PC-9 (cell line): ENCODE data around the gene ZC3H12C. TPM values are rescaled to one million over a fixed set of nuclear protein-coding genes. Genes with fewer than 3 reads are reported as not detected.

Experiments
- BruUV-seq: library from RNA; stranded (reverse); fragments of 400-500 nt; replicated peaks from 2 replicates; lab custom pipeline; 2021; lab: Mats Ljungman, UMichigan
- CTCF ChIA-PET: fragments of 300-600 bp; sonication (Branson Sonifier 250); formaldehyde crosslinking; loops from one replicate; lab custom pipeline; 2022; ENCODE audit warnings: antibody characterized with exemption; lab: Charles Lee
- POLR2A ChIA-PET: fragments of 300-600 bp; sonication (Branson Sonifier 250); formaldehyde crosslinking; loops from one replicate; lab custom pipeline; 2022; ENCODE audit warnings: antibody characterized with exemption; ENCODE audit not compliant: unreplicated experiment; lab: Charles Lee
- DNase-seq, 2 experiments: peaks; one replicate each; pipeline versions ENCODE4 v3.0.0 to v3.0.0-alpha.2; 2015 to 2022; ENCODE audit warnings: mixed read lengths in 1 of 2
- H2AFZ ChIP-seq: fragments of 200-600 bp; sonication (generic); 2 replicates; pipeline ENCODE4 v1.8.1; 2017; ENCODE audit warnings: antibody characterized with exemption
- H3F3A ChIP-seq: fragments of 200-600 bp; sonication (generic); 2 replicates; pipeline ENCODE4 v1.8.1; 2017; ENCODE audit warnings: antibody characterized with exemption, mild to moderate bottlenecking, low read depth; ENCODE audit not compliant: insufficient read depth
- H3K27ac ChIP-seq: fragments of 200-600 bp; sonication (generic); 2 replicates; pipeline ENCODE4 v1.6.1; 2016; ENCODE audit warnings: mixed run types
- H3K27me3 ChIP-seq: fragments of 200-600 bp; sonication (generic); 2 replicates; pipeline ENCODE4 v1.6.1; 2016; ENCODE audit warnings: low read depth, mixed run types; ENCODE audit not compliant: insufficient read depth
- H3K36me3 ChIP-seq: fragments of 200-600 bp; sonication (generic); 2 replicates; pipeline ENCODE4 v1.6.1; 2016; ENCODE audit warnings: low read depth, mixed run types
- H3K4me1 ChIP-seq: fragments of 200-600 bp; sonication (generic); replicated peaks from 2 replicates; pipeline ENCODE4 v1.6.1; 2016; ENCODE audit warnings: mixed run types; ENCODE audit not compliant: insufficient read depth
- H3K4me2 ChIP-seq: fragments of 200-600 bp; sonication (generic); 2 replicates; pipeline ENCODE4 v1.6.1; 2017; ENCODE audit warnings: mixed run types
- H3K4me3 ChIP-seq: fragments of 200-600 bp; sonication (generic); 2 replicates; pipeline ENCODE4 v1.6.1; 2016; ENCODE audit warnings: mixed run types
- H3K79me2 ChIP-seq: fragments of 200-600 bp; sonication (generic); 2 replicates; pipeline ENCODE4 v1.6.1; 2017; ENCODE audit warnings: low read depth, mixed run types
- H3K9me2 ChIP-seq: fragments of 200-600 bp; sonication (generic); 2 replicates; pipeline ENCODE4 v1.8.1; 2017; ENCODE audit warnings: mild to moderate bottlenecking; ENCODE audit not compliant: insufficient read depth
- H3K9me3 ChIP-seq: fragments of 200-600 bp; sonication (generic); 2 replicates; pipeline ENCODE4 v1.8.1; 2016; ENCODE audit warnings: low read depth; ENCODE audit not compliant: insufficient read depth
- H4K20me1 ChIP-seq: fragments of 200-600 bp; sonication (generic); 2 replicates; pipeline ENCODE4 v1.8.1; 2017; ENCODE audit not compliant: insufficient read depth
- CTCF ChIP-seq: fragments of 200-600 bp; sonication (generic); conservative IDR thresholded peaks from 2 replicates; pipeline ENCODE4 v1.6.1; 2017; ENCODE audit warnings: mixed run types, antibody characterized with exemption, mild to moderate bottlenecking, moderate library complexity
- EZH2 ChIP-seq: fragments of 200-600 bp; sonication (generic); IDR thresholded peaks from 2 replicates; pipeline ENCODE4 v1.8.0; 2017; ENCODE audit warnings: antibody characterized with exemption, low read depth
- intact Hi-C: fragments of 100-400 bp; cut with micrococcal nuclease; formaldehyde crosslinking; loops from one replicate; pipeline ENCODE4 v1.10.0; 2022; ENCODE audit not compliant: unreplicated experiment
- total RNA-seq: library from RNA; stranded (reverse); gene quantifications from 2 replicates; pipeline ENCODE4 v1.2.3, GENCODE V29; 2021

ZC3H12C gene
- total RNA-seq, 1 experiment from 2014 or later = 12.4 TPM

- no peaks in the 10 kb centered on the region for H3K79me2 ChIP-seq
- no TSS peak for BruUV-seq
- no peaks in the 10 kb centered on the region for H4K20me1 ChIP-seq
- ChIA-PET CTCF (interaction anchor here (0.6 kb wide), 2 partner anchors 82 to 186 kb away, joined by 7 to 9 read pairs; no protein-coding TSS in a partner anchor), POLR2A (no interaction called here)
- H3F3A ChIP-seq = peaks cover 29% of the 10 kb centered on the region; the same call in 1 of the 2 replicates
- no peaks in the 10 kb centered on the region for H3K27me3 ChIP-seq
- DNase-seq = no peak
- H3K4me1 ChIP-seq = peaks cover 11% of the 10 kb centered on the region; the same call in 1 of the 2 replicates
- H3K9me2 ChIP-seq = no peaks in the 10 kb centered on the region
- H3K4me3 ChIP-seq = no peak overlapping the region
- no peaks in the 10 kb centered on the region for H3K36me3 ChIP-seq
- no peak for TF ChIP-seq CTCF
- no peak for TF ChIP-seq EZH2
- intact Hi-C loops = loop anchor here (10.0 kb wide), 1 partner anchor 648 kb away; no protein-coding TSS in a partner anchor
- H3K4me2 ChIP-seq = no peak overlapping the region
- no peaks in the 10 kb centered on the region for H3K9me3 ChIP-seq
- H2AFZ ChIP-seq = no peak overlapping the region
- no peak overlapping the region for H3K27ac ChIP-seq
Observed at GRCh38 chr11:110176366-110177085, 83.3 kb downstream of the ZC3H12C start.

GRCh38 chr11:110177086-110177456, 83.9 kb downstream of the ZC3H12C start:
- H2AFZ ChIP-seq = no peak overlapping the region
- no peaks in the 10 kb centered on the region for H3K36me3 ChIP-seq
- ChIA-PET CTCF (interaction anchor here (0.6 kb wide), 1 partner anchor 83 kb away, joined by 7 read pairs; no protein-coding TSS in a partner anchor), POLR2A (no interaction called here)
- no peak overlapping the region for H3K4me2 ChIP-seq
- H3K27me3 ChIP-seq = no peaks in the 10 kb centered on the region
- no TSS peak for BruUV-seq
- DNase-seq = no peak
- no peak overlapping the region for H3K4me3 ChIP-seq
- no peak overlapping the region for H3K27ac ChIP-seq
- H4K20me1 ChIP-seq = no peaks in the 10 kb centered on the region
- no peaks in the 10 kb centered on the region for H3K9me2 ChIP-seq
- no peaks in the 10 kb centered on the region for H3K9me3 ChIP-seq
- peaks cover 29% of the 10 kb centered on the region; the same call in 1 of the 2 replicates for H3F3A ChIP-seq
- intact Hi-C loops = loop anchor here (10.0 kb wide), 1 partner anchor 648 kb away; no protein-coding TSS in a partner anchor
- H3K79me2 ChIP-seq = no peaks in the 10 kb centered on the region
- TF ChIP-seq CTCF = no peak
- no peak for TF ChIP-seq EZH2
- H3K4me1 ChIP-seq = peaks cover 11% of the 10 kb centered on the region; the same call in 1 of the 2 replicates

- intact Hi-C loops = loop anchor here (10.0 kb wide), 1 partner anchor 646 kb away; no protein-coding TSS in a partner anchor
- POLR2A ChIA-PET = no interaction called here
- no peak overlapping the region for H3K4me3 ChIP-seq
- no peak overlapping the region for H3K27ac ChIP-seq
- no peaks in the 10 kb centered on the region for H3K27me3 ChIP-seq
- peaks cover 18% of the 10 kb centered on the region; the same call in 1 of the 2 replicates for H3F3A ChIP-seq
- CTCF ChIA-PET = no interaction called here
- H3K4me1 ChIP-seq = peaks cover 27% of the 10 kb centered on the region
- H3K9me3 ChIP-seq = no peaks in the 10 kb centered on the region
- H3K4me2 ChIP-seq = no peak overlapping the region
- H3K36me3 ChIP-seq = no peaks in the 10 kb centered on the region
- H2AFZ ChIP-seq = no peak overlapping the region
- no peaks in the 10 kb centered on the region for H3K9me2 ChIP-seq
- no peak for TF ChIP-seq CTCF
- TF ChIP-seq EZH2 = no peak
- no peak for DNase-seq
- no peaks in the 10 kb centered on the region for H3K79me2 ChIP-seq
- no TSS peak for BruUV-seq
- no peaks in the 10 kb centered on the region for H4K20me1 ChIP-seq
Observed at GRCh38 chr11:110179064-110179463, 85.9 kb downstream of the ZC3H12C start.
